Measurements from ENCODE around the gene PRKN.

GRCh38 chr6:161411265-161411944 is 1316.2 kb downstream of the PRKN start:
- TF ChIP-seq POLR2AphosphoS5 (IDR thresholded peaks at IDR 0.05; ENCODE audit: insufficient read depth in 1 of 2, low read depth in 1 of 2) (no peak), CTCF (IDR thresholded peaks at IDR 0.05) (no peak)
